Breast epithelium (tissue), 3 donors: ENCODE measurements around the gene NUDT9.
"Not testable (repeated sequence)": the region's sequence is repeated elsewhere in the genome, so short reads cannot be mapped to it uniquely, and the experiment has no call there.

Experiments
- POLR2A ChIP-seq: fragments of 450-650 bp; IDR thresholded peaks from one replicate; pipeline ENCODE4 v1.6.1; 2016; ENCODE audit warnings: antibody characterized with exemption, mild to moderate bottlenecking, moderate library complexity
- POLR2AphosphoS5 ChIP-seq, 3 donors: sonication (generic); formaldehyde crosslinking; IDR thresholded peaks; one replicate each; pipeline ENCODE4 v1.6.1; 2017; ENCODE audit warnings: antibody characterized with exemption in 3 of 3

DNA sequence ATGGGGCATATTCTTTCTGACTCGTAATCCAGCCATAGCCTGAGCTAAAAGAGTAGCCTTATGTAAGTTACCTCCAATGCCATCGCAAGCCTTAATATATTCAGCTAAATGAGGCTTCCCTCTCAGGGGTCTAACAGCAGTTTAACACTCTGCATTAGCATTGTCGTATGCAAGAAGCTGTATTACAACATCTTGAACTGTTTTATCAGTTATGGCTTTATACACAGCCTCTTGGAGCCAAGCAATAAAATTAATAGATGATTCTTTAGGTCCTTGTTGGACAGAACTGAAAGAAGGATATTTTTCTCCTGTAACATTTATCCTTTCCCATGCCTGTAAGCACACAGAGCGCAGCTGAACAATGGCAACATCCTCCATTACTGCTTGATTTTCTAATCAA lies 15.5 kb upstream of the NUDT9 start:
- not testable (repeated sequence) for TF ChIP-seq POLR2A; POLR2AphosphoS5 (IDR thresholded peaks at IDR 0.05)
